Measurements from ENCODE around the gene PLXND1. TPM values are rescaled to one million over a fixed set of nuclear protein-coding genes. Genes with fewer than 3 reads are reported as not detected.

PLXND1 gene
- total RNA-seq, 1 experiment from 2014 or later = 28.5 TPM

DNA sequence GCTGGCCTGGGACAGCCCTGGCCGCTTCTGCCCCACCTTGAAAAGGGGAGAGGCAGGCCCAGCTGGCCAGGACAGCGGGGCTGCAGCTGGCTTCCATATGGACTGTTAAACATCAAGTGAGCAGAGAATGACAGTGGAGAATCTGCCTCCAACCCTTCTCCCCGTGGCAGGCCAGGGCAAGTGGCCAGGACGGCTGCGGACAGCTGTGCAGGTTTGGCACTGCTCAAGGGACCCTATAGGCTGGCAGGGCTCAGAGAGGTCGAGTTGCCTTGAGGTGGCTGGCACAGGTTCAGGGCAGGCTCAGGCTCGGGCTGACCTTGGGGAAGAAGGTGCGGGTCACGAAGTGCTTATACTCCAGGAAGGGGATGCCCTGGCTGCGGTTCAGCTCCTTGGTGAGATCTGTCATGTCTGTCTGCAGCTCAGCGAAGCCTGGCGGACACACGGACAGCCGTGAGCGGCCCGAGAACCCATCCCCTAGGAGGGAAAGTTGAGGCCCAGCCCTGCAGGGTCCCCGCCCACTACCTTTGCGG is 39.2 kb downstream of the PLXND1 start:
- no peak for DNase-seq (ENCODE audit: low read depth)

DNA sequence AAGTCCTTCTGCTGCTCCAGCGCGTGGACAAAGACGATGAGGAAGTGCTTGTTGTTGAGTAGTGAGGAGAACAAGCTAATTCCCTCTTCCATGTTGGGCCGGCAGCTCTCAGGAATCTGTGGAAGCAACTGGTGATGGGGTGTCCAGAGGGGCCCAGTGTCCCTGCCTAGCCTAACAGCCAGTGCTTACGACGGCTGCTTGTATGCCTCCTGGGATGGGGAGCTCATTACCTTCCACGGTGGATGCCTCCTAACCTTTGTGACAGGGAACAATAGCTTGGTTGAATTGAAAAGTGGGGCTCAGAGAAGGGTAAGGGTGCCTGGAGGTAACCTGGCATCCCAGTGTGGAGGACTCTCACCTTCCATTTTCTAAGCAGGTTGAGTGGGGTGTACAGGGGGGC is 40.6 kb downstream of the PLXND1 start:
- DNase-seq (ENCODE audit: low read depth) = no peak

DNA sequence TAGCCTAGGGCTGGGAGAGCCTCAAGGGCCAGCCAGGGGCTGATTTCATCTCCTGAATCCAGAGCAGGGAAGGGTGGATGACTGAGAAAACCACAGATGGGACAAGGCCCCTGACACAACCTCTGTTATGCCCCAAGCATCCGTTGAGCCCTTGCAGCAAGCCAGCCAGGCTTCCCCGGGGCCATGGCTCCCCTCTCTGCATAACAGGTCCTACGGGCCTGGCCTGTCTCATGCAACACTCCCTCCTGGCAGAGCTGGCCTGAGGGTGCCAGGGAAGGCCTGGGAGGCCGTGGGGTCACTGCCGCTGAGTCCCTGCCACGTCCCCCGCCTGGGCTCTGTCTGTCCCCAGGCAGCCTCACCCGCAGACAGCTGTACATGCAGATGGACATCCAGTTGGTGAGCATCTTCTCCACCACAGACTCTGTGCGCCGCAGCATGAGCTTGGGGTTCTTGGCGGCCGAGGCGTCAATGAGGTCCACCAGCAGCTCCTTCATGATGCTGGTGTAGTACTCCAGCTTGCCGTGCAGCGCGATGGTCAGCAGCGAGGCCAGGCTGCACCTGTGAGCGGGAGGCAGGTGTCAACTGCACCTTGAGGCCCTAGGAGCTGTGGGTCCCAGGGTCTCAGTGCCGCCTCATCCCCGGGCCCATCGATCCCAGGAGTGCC is 41.4 kb downstream of the PLXND1 start:
- DNase-seq (ENCODE audit: low read depth) = no peak

DNA sequence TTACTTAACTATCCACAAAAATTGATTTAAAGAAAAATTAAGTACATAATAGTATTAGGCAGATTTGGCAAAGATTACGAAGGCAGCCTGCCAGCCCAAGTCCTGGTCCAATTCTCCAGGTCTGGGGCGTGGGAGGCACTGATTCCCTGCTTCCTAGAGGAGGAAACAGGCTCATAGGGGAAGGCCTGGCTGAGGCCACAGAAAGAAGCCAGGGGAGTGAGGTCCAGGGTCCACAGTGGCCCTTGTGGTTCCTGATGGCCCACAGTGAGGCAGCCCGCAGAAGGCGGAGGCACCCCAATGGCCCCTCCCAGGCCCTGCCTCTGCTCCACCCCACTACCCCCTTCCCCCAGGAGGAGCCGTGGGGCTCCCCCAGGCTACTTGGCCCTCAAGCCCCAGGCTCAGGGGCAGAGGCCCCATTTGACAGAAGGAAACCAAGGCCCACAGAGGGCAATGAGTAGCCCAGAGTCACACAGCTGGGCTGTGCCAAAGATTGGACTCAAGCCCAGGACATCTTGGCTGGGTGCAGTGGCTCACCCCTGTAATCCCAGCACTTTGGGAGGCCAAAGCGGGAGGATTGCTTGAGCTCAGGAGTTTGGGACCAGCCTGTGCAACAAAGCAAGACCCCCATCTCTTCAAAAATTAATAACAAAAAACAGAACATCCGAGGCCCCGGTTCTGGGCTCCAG is 42.5 kb downstream of the PLXND1 start:
- DNase-seq (ENCODE audit: low read depth) = no peak

DNA sequence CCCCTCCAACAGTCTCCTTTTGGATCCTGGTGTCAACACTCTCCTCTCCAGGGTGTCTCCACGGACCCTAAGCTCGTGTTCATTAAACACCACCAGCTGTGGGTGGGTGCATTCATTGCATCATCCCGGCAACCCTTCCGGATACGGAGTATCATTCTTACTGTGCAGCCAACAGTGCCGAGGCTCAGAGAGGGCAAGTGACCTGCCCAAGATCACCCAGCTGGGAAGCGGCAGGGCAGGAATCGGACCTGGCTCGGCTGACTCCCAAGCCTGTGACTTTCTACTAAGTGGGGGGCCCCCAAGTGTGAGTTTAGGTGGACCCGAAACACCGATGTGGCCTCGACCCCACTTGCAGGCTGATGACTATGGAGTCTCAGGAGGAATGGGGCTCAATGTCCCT is 43.1 kb downstream of the PLXND1 start:
- no peak for DNase-seq (ENCODE audit: low read depth)

DNA sequence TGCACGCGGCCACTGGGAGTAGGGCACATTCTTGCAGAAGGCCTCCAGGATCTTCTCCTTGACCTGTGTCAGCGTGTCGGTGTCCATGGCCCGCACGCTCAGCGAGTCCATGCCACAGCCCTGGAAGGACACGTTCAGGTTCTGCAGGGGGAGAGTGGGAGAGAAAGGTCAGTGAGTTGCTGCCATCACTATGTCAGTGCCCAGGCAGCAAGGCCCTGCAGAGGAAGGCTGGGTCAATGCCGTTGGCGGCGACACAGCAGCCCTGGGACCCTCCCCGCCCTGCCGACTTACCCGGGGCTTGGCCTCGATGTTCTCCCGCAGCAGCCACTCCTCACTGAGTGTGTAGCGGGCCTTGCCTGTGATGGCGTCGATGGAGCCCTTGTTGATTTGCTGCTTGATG is 43.7 kb downstream of the PLXND1 start:
- DNase-seq (ENCODE audit: low read depth) = no peak

DNA sequence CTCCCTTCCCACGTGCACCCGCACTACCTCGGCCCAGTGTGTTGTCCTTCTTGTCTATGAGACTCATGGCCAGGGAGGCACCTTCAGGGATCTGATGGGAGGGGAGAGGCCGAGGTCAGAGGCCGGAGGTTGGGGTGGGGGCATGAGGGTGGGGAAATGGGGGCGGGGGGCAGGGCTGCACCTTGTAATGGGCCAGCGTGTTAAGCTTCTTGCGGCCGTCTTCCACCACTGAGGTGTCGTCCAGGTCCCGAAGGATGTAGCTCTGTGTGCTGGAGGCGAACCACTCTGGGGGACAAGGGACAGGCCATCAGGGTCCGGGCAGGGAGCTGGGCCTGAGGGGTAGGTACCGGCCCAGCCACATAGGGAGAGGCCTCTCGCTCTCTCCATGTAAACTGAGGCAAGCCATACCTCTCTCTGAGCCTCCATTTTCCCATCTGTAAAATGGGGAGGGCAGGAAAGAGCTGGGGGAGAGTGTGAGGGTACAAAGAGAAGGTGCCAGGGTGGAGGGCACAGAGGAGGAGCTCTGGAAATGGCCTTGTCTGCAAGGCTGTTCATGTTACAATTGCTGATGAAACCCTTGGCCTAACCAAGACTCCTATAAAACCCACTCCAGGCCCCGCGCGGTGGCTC is 44.7 kb downstream of the PLXND1 start:
- no peak for DNase-seq (ENCODE audit: low read depth)

DNA sequence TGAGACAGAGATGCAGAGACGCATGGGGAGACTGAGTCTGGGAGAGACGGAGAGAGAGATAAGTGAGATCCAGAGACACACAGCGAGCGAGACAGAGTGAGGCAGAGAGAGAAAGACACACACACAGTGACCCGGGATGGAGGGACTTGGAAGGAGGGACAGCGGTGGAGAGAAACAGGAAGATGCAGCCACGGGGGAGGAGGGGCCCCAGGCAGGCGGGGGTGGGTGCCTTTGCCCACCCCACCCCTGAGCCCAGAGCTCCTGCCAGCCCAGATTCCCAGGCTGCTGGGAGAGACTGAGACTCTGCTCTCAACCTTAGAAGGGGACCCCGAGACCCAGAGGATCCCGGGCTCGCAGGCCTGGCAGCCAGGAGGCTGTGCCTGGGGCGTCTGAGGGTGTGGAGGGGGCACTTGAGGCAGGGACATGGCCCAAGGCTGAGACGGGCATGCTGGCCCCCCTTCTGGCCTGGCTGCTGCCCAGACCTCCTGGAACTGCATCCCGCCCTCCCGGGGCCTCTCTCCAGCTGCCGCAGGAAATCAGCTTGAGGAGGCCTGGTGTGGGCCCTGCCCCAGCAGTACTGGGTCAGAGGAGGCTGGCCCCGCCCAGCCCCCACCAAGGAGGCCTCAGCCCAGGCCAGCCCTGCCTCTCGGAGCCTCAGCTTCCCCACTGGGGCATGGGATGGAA is 45.4 kb downstream of the PLXND1 start:
- no peak for DNase-seq (ENCODE audit: low read depth)

DNA sequence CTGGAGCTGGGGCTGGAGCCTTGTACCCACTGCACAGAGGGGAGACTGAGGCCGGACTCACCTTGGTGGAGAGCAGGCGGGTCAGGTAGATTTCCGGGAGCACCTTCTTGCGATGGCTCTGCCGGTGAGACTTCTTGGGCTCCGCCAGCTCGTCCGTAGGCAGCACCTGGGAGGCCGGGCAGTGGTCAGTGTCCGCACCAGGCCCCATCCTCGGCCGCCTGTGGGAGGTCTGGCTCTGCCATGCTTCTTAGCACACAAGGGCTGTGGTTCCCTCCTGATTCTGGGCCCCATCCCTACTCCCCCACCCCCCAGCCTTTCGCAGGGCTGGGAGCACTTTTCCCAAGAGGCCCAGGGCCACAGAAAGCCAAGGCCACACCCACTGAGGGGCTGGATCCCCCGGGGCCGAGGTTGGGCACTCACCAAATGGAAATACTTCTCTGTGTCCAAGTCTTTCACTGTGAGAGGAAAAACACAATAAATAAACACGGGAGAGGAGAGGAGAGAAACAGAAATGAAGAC is 46.1 kb downstream of the PLXND1 start:
- DNase-seq (ENCODE audit: low read depth) = no peak

DNA sequence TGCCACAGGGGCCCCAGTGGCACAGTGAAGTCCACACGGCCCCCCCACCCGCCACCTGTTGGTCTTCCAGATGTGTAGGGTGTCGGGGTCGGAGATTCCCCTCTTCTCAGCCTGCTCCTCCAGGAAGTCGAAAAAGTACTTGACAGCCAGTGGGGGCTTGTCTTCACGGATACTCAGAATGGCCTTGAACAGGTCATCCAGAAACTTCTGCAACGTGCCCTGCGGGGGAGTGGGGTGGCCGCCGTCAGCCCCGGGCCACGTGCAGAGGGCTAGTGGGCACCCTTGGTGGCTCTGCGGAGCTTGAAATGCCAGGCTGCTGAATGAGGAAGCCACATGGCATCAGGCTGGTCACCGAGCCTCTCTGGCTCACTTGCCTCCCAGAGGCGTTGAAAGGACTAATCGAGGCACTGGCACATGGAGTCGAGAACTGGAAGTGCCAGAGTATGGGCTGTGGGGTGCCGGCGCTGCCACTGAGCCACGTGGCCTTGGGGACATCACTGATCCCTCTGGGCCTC is 46.9 kb downstream of the PLXND1 start:
- no peak for DNase-seq (ENCODE audit: low read depth)

DNA sequence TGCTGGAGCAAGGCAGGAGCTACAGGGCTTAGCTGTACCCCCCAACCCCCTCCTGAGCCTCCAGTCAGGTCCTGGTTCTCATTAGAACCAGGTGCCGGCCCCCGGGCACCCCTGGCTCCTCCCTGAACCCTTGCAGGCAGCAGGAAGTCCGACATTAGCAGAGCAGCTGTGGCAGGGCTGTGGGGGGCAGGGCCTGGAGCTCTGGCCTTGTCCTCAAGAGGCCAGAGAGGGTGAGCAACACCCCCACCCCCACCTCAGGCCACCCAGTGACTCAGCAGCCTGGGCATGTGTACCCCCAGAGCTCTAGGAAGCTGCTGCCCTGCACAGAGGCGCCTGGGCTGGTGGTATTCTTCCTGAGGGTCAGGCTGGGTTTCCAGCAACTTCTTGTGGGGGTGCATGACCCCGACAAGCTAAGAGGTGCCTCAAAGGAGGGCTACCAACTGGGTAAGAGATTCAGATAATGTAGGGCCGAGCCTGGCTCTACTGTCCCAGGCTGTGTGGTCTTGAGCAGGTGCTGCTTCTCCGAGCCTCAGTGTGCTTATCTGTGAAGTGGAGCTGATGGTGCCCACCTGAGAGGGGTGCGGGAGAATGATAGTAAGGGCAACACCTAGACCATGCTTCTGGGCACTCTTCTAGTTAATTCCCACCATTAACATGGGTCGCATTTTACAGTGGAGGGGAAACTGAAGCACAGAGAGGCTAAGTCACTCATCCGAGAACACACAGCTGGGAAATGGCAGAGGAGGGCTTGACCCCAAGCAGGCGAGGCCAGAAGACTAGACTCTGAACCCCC is 47.5 kb downstream of the PLXND1 start:
- peak; percentile 84 for DNase-seq (ENCODE audit: low read depth)

DNA sequence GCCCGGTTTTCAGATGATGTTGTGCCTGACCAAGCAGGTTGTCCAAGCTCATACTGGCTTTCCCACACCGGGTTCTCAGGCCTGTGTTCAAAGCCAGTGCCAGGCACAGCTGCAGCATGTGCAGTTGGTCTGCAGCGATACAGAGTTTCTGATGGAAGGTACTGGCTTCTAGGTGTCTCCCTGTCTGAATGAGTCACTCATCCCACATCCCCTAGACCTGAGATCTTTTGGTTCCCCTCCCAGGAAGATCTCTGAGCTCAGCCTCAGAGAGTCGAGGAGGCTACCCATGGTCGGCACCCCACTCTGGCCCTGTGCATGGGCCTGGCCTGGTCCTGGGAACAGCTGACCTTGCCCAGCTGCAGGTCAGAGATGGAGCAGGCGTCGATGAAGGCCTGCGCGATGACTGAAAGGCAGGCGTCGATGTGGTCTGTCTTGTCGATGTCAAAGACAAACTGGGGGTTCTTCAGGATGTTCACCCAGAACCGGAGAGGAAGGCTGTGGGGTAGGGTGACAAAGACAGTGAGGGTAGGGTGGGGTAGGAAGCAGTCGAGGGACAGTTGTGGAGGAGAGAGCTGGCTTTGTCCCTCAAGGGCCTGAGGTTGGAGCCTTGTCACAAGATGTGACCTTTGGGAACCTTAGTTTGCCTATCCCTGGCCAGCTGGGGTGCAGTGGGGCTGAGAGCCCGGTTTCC is 48.2 kb downstream of the PLXND1 start:
- DNase-seq (ENCODE audit: low read depth) = peak; percentile 67

DNA sequence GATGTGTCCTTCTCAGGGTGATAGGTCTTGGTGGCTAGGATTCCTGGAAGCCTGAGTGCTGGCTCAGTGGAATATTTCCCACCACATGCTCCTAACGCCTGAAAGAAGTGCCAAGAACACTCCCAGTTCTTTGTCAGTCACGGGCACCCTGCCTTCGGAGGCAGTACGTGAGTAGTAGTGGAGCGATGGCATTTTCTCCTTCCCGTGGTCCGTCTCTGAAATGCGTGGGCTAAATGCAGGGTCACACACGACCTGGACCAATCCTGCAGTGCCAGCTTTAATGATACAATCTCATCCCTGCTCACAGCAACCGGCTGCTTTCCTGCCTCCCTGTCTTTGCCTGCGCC is 49.0 kb downstream of the PLXND1 start:
- no peak for DNase-seq (ENCODE audit: low read depth)

DNA sequence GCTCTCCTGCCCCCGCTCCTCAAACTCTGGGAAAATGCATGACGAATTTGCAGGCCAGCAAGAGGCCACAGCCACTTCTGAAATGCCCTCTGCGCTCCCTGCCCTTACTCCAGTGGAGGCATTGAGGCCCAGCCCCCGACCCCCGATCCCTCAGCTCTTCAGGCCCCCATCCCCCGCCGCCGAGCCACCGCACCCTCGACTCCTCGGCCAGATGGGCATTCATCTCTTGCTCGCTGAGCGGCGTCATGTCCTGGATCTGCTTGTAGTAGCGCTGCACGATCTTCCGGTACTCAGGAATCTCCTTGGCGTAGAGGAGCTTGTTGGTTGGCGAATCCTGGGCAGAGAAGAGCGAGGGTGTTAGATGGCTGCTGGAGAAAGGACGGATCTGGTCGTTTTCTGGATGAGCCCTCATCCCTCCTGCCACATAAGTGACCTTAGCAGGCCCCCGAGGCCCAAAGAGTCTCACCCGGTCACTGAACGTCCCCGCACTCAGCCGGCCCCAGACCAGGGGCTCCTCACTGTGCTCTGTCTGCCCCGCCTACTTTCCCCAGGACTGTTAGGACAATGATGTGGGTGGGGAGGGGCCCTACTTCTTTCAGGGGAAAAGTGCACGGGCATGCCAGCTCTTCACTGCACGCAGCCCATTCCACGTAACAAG is 49.5 kb downstream of the PLXND1 start:
- DNase-seq (ENCODE audit: low read depth) = no peak

DNA sequence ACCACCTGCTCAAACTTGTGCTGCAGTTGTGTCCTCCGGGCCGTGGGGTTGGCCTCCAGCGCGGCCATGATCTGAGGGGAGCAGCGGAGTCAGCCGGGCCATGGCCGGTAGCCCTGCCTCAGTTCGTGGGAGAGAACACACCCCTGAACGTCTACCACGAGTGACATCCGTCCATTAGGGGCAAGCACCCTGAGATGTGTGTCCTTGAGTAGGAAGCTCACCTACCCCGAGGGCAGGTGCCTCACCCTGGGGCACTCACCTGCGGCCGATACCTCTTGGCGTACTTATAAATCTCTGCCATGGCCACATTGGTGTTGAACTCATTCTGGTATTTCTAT is 50.1 kb downstream of the PLXND1 start:
- DNase-seq (ENCODE audit: low read depth) = no peak

DNA sequence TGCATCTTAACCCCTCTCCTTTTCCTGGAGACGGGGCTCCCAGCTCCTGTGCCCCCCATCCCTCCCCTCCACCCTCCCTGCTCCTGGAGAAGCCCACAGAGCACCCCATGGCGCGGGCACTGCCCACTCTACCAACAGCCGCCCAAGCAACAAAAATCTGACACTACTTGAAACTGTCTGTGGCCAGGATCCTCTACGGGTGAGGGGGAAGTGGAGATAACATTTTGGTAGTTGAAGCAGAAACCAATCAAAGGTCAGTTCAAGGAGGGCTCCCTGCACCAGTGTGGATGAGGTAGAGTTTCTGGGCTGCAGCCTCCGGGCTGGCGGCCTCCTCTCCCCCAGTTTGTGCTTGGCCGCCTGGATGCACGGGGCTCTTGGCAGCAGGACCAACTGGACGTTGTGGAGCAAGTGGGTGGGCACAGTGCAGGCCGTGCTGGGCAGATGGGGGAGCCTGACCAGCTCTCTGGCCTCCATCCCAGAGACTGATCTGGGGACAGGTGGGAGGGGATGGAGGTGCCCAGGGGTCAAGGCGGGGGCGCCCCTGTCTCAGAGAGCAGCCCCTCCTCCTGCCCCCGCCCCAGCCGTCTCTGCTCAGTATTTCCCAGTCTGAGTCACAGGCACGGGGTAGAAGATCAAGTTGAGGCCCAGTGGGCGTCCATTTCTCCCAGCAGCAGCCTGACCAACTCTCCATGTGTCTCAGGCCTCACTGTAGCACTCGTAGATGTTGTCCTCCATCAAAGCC is 50.7 kb downstream of the PLXND1 start:
- DNase-seq (ENCODE audit: low read depth) = no peak

DNA sequence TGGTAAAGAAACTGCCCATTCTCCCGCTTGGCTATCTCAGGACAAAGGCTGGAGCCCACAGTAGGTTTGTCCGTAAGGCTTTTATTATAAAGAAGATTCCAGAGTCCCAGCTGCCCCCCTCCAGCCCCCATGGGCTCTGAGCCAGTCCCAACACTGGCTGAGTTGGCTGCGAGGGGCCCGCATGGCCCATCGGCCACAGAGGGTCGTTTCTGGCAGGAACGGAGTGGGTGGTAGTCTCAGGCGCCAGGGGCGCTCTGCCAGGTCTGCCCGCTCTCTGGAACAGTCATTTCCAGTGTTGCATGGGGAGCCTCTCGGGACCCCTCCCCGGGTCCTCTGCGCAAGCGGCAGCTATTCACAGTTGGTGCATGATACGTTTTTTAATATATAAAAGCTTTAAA is 51.3 kb downstream of the PLXND1 start:
- no peak for DNase-seq (ENCODE audit: low read depth)

DNA sequence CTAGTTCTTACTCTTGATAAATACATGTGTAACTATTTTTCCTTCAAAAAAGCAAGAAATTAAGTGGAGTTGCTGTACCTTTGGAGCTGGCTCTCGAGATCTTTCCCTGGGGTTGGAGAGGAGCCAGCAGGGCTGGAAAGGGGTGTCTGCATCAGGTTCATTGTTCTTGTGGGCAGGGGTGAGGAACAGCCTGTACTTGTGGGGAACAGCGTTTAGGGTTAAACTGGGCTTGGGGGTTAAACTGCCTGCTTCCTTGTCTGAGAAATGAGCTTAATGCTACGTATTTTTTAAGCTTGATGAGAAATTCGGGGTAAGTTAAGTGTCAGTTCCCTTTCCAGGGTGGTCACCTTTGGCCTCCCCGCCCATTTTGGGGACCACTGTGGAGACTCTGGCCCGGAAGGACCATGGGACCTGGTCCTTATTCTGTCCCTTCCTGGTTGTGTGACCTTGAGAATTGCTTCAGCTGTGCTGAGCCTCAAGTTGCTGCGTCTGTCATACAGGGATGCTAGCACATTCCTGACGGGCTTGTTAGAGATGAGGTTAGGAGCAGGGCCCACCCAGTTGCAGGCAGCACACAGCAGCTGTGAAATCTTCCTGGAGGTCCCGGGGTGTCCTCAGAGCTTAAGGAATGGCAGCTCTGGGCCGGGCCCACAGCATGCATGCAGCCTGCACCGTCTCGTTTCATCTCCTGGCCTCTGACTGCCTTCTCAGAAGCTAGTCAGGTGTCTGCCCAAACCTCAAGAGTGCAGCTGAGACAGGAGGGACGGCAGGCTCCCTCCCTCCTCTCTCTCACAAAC is 51.9 kb downstream of the PLXND1 start:
- no peak for DNase-seq (ENCODE audit: low read depth)

Measured in HT1080 (cell line).